Measurements from ENCODE around the gene GLRX. TPM values are rescaled to one million over a fixed set of nuclear protein-coding genes. Genes with fewer than 3 reads are reported as not detected.

GLRX gene
- total RNA-seq, 4 donors from 2014 or later: 20.2 to 65.3 (median 41.3) TPM

- no peak for ATAC-seq
- Histone ChIP-seq H3K36me3 (peaks cover 0 to 16% of the 10 kb centered on the region in 2 donors), H3K4me1 (peaks cover 0 to 29% (median 4%) of the 10 kb centered on the region in 3 donors), H3K27ac (peak overlapping the region in 3 of 4 donors; percentile 31 to 64 (median 55)), H3K9me3 (no peaks in the 10 kb centered on the region), H3K27me3 (no peaks in the 10 kb centered on the region), H3K4me3 (no peak overlapping the region)
- WGBS, 2 donors (ENCODE audit: low coverage in 1 of 2): 46 to 76% methylated on average over 2 of the region's 2 CpGs
- TF ChIP-seq POLR2A (IDR thresholded peaks at IDR 0.05) (no peak), CTCF (IDR thresholded peaks at IDR 0.05) (no peak), EP300 (IDR thresholded peaks at IDR 0.05) (no peak), POLR2AphosphoS5 (IDR thresholded peaks at IDR 0.05) (no peak)
These were observed 42.9 kb downstream of the GLRX start for GRCh38 chr5:95779611-95780010.

GRCh38 chr5:95778713-95779436 lies 43.7 kb downstream of the GLRX start:
- Histone ChIP-seq H3K36me3 (peaks cover 0 to 9% of the 10 kb centered on the region in 2 donors), H3K9me3 (no peaks in the 10 kb centered on the region), H3K27me3 (no peaks in the 10 kb centered on the region), H3K4me3 (no peak overlapping the region), H3K4me1 (peaks cover 0 to 29% (median 4%) of the 10 kb centered on the region in 3 donors), H3K27ac (peak overlapping the region in 3 of 4 donors; percentile 31 to 64 (median 55))
- no peak for TF ChIP-seq POLR2A (IDR thresholded peaks at IDR 0.05)
- no peak for ATAC-seq
- WGBS, 2 donors (ENCODE audit: low coverage in 1 of 2): 80% methylated on average over 2 to 7 of the region's 7 CpGs

GRCh38 chr5:95777441-95777840 lies 45.1 kb downstream of the GLRX start:
- Histone ChIP-seq H3K36me3 (peaks cover 0 to 5% of the 10 kb centered on the region in 2 donors), H3K9me3 (no peaks in the 10 kb centered on the region), H3K4me1 (peaks cover 0 to 29% (median 4%) of the 10 kb centered on the region in 3 donors), H3K4me3 (no peak overlapping the region), H3K27ac (no peak overlapping the region), H3K27me3 (no peaks in the 10 kb centered on the region)
- TF ChIP-seq POLR2AphosphoS5 (IDR thresholded peaks at IDR 0.05): no peak
- no peak for TF ChIP-seq CTCF (IDR thresholded peaks at IDR 0.05)
- no peak for TF ChIP-seq POLR2A (IDR thresholded peaks at IDR 0.05)
- no peak for TF ChIP-seq EP300 (IDR thresholded peaks at IDR 0.05)
- ATAC-seq: no peak
- 84 to 93% methylated on average over 3 of the region's 3 CpGs for WGBS, 2 donors (ENCODE audit: low coverage in 1 of 2)

- no peaks in the 10 kb centered on the region for H3K27me3 ChIP-seq
- H3K4me3 ChIP-seq: no peak overlapping the region
- no peak overlapping the region for H3K27ac ChIP-seq
- 93 to 100% methylated on average over 1 to 2 of the region's 3 CpGs for WGBS, 2 donors (ENCODE audit: low coverage in 1 of 2)
- H3K36me3 ChIP-seq: peaks cover 0 to 11% of the 10 kb centered on the region in 2 donors
- H3K4me1 ChIP-seq: peaks cover 0 to 14% (median 3%) of the 10 kb centered on the region in 3 donors
- H3K9me3 ChIP-seq: no peaks in the 10 kb centered on the region
- no peak for ATAC-seq
- TF ChIP-seq EP300 (IDR thresholded peaks at IDR 0.05) (no peak), POLR2AphosphoS5 (IDR thresholded peaks at IDR 0.05) (no peak), POLR2A (IDR thresholded peaks at IDR 0.05) (no peak), CTCF (IDR thresholded peaks at IDR 0.05) (no peak)
These were observed 49.0 kb downstream of the GLRX start for GRCh38 chr5:95773335-95774059.

- no peak for ATAC-seq
- H3K27me3 ChIP-seq: no peaks in the 10 kb centered on the region
- peaks cover 0 to 27% of the 10 kb centered on the region in 2 donors for H3K36me3 ChIP-seq
- H3K27ac ChIP-seq: no peak overlapping the region
- H3K4me1 ChIP-seq: peaks cover 0 to 14% (median 3%) of the 10 kb centered on the region in 3 donors
- no peaks in the 10 kb centered on the region for H3K9me3 ChIP-seq
- 85 to 100% methylated on average over 2 of the region's 2 CpGs for WGBS, 2 donors (ENCODE audit: low coverage in 1 of 2)
- no peak overlapping the region for H3K4me3 ChIP-seq
- TF ChIP-seq POLR2A (IDR thresholded peaks at IDR 0.05): no peak
- no peak for TF ChIP-seq CTCF (IDR thresholded peaks at IDR 0.05)
- TF ChIP-seq POLR2AphosphoS5 (IDR thresholded peaks at IDR 0.05): no peak
- TF ChIP-seq EP300 (IDR thresholded peaks at IDR 0.05): no peak
These were observed 50.6 kb downstream of the GLRX start for GRCh38 chr5:95771892-95772291.

Measured in gastroesophageal sphincter (tissue), 4 donors.